MCF 10A (cell line): Measurements from ENCODE around the gene GJD2. TPM values are rescaled to one million over a fixed set of nuclear protein-coding genes. Genes with fewer than 3 reads are reported as not detected.

Source experiments
- BruUV-seq: library from RNA; stranded (reverse); fragments of 400-500 nt; replicated peaks from 2 replicates; lab custom pipeline; 2021; lab: Mats Ljungman, UMichigan
- CTCF ChIA-PET: fragments of 300-600 bp; sonication (Branson Sonifier 250); formaldehyde crosslinking; extraction: SDS; loops from one replicate; lab custom pipeline; 2021; ENCODE audit warnings: antibody characterized with exemption, inconsistent platforms; lab: Yijun Ruan, JAX
- POLR2A ChIA-PET: fragments of 300-600, 350-650 bp; sonication (Branson Sonifier 250); formaldehyde crosslinking; extraction: SDS; loops from one replicate; lab custom pipeline; 2020; ENCODE audit warnings: antibody characterized with exemption, inconsistent platforms; lab: Yijun Ruan, JAX
- DNase-seq: peaks from one replicate; pipeline ENCODE4 v3.0.0-alpha.2; 2018; ENCODE audit not compliant: unreplicated experiment
- H3K27ac Mint-ChIP-seq: one replicate; pipeline ENCODE4 v1.8.0; 2022; ENCODE audit warnings: mild to moderate bottlenecking, low read depth, mixed read lengths; ENCODE audit not compliant: unreplicated experiment
- H3K27me3 Mint-ChIP-seq: one replicate; pipeline ENCODE4 v1.8.0; 2022; ENCODE audit warnings: mixed read lengths; ENCODE audit not compliant: insufficient read depth, unreplicated experiment
- H3K36me3 Mint-ChIP-seq: one replicate; pipeline ENCODE4 v1.8.0; 2022; ENCODE audit warnings: mild to moderate bottlenecking, moderate library complexity, mixed read lengths; ENCODE audit not compliant: insufficient read depth, unreplicated experiment
- H3K4me1 Mint-ChIP-seq: one replicate; pipeline ENCODE4 v1.8.0; 2022; ENCODE audit warnings: mixed read lengths; ENCODE audit not compliant: insufficient read depth, unreplicated experiment
- H3K4me3 Mint-ChIP-seq: one replicate; pipeline ENCODE4 v1.8.0; 2022; ENCODE audit warnings: mild to moderate bottlenecking, moderate library complexity, mixed read lengths; ENCODE audit not compliant: unreplicated experiment
- H3K9me3 Mint-ChIP-seq: one replicate; pipeline ENCODE4 v1.8.0; 2022; ENCODE audit warnings: mixed read lengths; ENCODE audit not compliant: unreplicated experiment
- intact Hi-C: fragments of 100-400 bp; cut with micrococcal nuclease; formaldehyde crosslinking; loops from 2 replicates; pipeline ENCODE4 v1.14.1; 2022
- total RNA-seq: library from RNA; stranded (reverse); gene quantifications from 2 replicates; pipeline ENCODE4 v1.2.3, GENCODE V29; 2022
- TF ChIP-seq, protein P1 (sequence below): fragments of 200-600 bp; IDR thresholded peaks from one replicate; pipeline ENCODE4 v1.8.0; 2022; ENCODE audit warnings: antibody characterized with exemption, mild to moderate bottlenecking; ENCODE audit not compliant: unreplicated experiment

GJD2 gene
- total RNA-seq, 1 experiment from 2014 or later, result not detected

DNA sequence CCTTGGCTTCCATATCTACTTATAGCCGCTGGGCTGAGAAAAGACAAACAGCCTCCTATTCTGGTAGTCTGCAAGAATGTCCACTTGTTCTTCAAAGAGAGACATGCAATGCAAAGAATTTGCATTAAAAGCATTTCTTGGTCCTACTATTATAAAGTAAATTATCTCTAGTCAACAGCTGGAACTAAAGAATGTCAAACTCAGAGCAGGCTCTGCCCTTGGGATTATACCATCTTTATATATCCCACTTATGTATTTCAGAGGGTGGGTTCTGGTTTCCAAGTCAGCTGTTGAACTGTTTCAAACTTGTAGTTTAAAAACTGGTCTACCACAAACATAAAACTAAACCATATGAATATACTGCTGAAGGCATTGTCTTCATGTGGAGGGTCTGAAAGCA lies 47.6 kb upstream of the GJD2 start:
- TF ChIP-seq, protein P1, sequence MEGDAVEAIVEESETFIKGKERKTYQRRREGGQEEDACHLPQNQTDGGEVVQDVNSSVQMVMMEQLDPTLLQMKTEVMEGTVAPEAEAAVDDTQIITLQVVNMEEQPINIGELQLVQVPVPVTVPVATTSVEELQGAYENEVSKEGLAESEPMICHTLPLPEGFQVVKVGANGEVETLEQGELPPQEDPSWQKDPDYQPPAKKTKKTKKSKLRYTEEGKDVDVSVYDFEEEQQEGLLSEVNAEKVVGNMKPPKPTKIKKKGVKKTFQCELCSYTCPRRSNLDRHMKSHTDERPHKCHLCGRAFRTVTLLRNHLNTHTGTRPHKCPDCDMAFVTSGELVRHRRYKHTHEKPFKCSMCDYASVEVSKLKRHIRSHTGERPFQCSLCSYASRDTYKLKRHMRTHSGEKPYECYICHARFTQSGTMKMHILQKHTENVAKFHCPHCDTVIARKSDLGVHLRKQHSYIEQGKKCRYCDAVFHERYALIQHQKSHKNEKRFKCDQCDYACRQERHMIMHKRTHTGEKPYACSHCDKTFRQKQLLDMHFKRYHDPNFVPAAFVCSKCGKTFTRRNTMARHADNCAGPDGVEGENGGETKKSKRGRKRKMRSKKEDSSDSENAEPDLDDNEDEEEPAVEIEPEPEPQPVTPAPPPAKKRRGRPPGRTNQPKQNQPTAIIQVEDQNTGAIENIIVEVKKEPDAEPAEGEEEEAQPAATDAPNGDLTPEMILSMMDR, result no peak
- Mint-ChIP-seq H3K9me3 (no peaks in the 10 kb centered on the region), H3K4me1 (peaks cover 19% of the 10 kb centered on the region), H3K27ac (no peak overlapping the region), H3K36me3 (no peaks in the 10 kb centered on the region), H3K4me3 (no peak overlapping the region), H3K27me3 (no peaks in the 10 kb centered on the region)
- ChIA-PET CTCF (interaction anchor here (0.7 kb wide), 1 partner anchor 33 kb away, joined by 4 read pairs; no protein-coding TSS in a partner anchor), POLR2A (interaction anchor here (0.7 to 1.4 kb wide), 3 partner anchors 8 to 91 kb away, joined by 3 to 4 read pairs (median 3); no protein-coding TSS in a partner anchor)
- BruUV-seq, result no TSS peak
- intact Hi-C loops, result no loop called here
- DNase-seq, result no peak

- ChIA-PET CTCF (no interaction called here), POLR2A (interaction anchor here (0.8 kb wide), 1 partner anchor 13 kb away, joined by 3 read pairs; no protein-coding TSS in a partner anchor)
- Mint-ChIP-seq H3K27ac (no peak overlapping the region), H3K4me1 (peaks cover 19% of the 10 kb centered on the region), H3K9me3 (no peaks in the 10 kb centered on the region), H3K27me3 (peaks cover 3% of the 10 kb centered on the region), H3K36me3 (no peaks in the 10 kb centered on the region), H3K4me3 (no peak overlapping the region)
- DNase-seq, result peak; percentile 68
- no TSS peak for BruUV-seq
- intact Hi-C loops, result no loop called here
- TF ChIP-seq, protein P1, result no peak
These were observed 44.6 kb upstream of the GJD2 start for GRCh38 chr15:34799149-34800101.

DNA sequence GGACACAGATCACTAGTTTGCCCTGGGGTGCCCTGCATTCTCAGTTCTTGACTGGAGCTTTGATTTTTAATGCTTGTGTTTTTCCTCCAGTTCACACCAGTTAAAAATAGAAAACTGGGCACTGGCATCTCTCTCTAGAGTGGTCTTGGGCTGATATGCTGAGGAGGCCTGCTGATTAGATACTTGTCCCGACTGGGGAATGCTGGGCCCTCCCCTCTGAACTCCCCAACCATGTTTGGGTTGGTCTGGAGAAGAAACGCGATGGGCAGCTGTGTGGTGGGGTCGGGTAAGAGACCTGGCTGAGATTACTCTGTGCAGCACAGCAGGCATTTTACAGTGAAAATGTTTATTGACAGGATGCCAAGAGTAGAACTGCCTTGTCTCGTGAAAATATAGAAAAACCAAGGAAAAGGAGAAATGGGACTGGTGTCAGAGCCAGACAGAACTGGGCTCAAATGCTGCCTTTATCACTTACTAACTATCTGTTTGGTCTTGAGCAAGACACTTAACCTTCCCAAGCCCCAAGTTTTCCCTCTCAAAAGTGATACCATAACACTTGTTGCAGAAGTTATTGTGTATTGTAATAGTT lies 42.1 kb upstream of the GJD2 start:
- CTCF ChIA-PET, result no interaction called here
- peaks cover 28% of the 10 kb centered on the region for H3K27me3 Mint-ChIP-seq
- POLR2A ChIA-PET, result no interaction called here
- peaks cover 17% of the 10 kb centered on the region for H3K4me1 Mint-ChIP-seq
- intact Hi-C loops, result no loop called here
- BruUV-seq, result no TSS peak
- no peaks in the 10 kb centered on the region for H3K9me3 Mint-ChIP-seq
- no peak for DNase-seq
- no peaks in the 10 kb centered on the region for H3K36me3 Mint-ChIP-seq
- H3K4me3 Mint-ChIP-seq, result no peak overlapping the region
- TF ChIP-seq, protein P1, result no peak
- H3K27ac Mint-ChIP-seq, result no peak overlapping the region
